PC-9 (cell line): ENCODE measurements around the gene NBDY. TPM values are rescaled to one million over a fixed set of nuclear protein-coding genes. Genes with fewer than 3 reads are reported as not detected.
"Not testable (repeated sequence)": the region's sequence is repeated elsewhere in the genome, so short reads cannot be mapped to it uniquely, and the experiment has no call there.

Source experiments
- BruUV-seq: library from RNA; stranded (reverse); fragments of 400-500 nt; replicated peaks from 2 replicates; lab custom pipeline; 2021; lab: Mats Ljungman, UMichigan
- CTCF ChIA-PET: fragments of 300-600 bp; sonication (Branson Sonifier 250); formaldehyde crosslinking; loops from one replicate; lab custom pipeline; 2022; ENCODE audit warnings: antibody characterized with exemption; lab: Charles Lee
- POLR2A ChIA-PET: fragments of 300-600 bp; sonication (Branson Sonifier 250); formaldehyde crosslinking; loops from one replicate; lab custom pipeline; 2022; ENCODE audit warnings: antibody characterized with exemption; ENCODE audit not compliant: unreplicated experiment; lab: Charles Lee
- DNase-seq, 2 experiments: peaks; one replicate each; pipeline versions ENCODE4 v3.0.0 to v3.0.0-alpha.2; 2015 to 2022; ENCODE audit warnings: mixed read lengths in 1 of 2
- H2AFZ ChIP-seq: fragments of 200-600 bp; sonication (generic); 2 replicates; pipeline ENCODE4 v1.8.1; 2017; ENCODE audit warnings: antibody characterized with exemption
- H3F3A ChIP-seq: fragments of 200-600 bp; sonication (generic); 2 replicates; pipeline ENCODE4 v1.8.1; 2017; ENCODE audit warnings: antibody characterized with exemption, mild to moderate bottlenecking, low read depth; ENCODE audit not compliant: insufficient read depth
- H3K27ac ChIP-seq: fragments of 200-600 bp; sonication (generic); 2 replicates; pipeline ENCODE4 v1.6.1; 2016; ENCODE audit warnings: mixed run types
- H3K27me3 ChIP-seq: fragments of 200-600 bp; sonication (generic); 2 replicates; pipeline ENCODE4 v1.6.1; 2016; ENCODE audit warnings: low read depth, mixed run types; ENCODE audit not compliant: insufficient read depth
- H3K36me3 ChIP-seq: fragments of 200-600 bp; sonication (generic); 2 replicates; pipeline ENCODE4 v1.6.1; 2016; ENCODE audit warnings: low read depth, mixed run types
- H3K4me1 ChIP-seq: fragments of 200-600 bp; sonication (generic); replicated peaks from 2 replicates; pipeline ENCODE4 v1.6.1; 2016; ENCODE audit warnings: mixed run types; ENCODE audit not compliant: insufficient read depth
- H3K4me2 ChIP-seq: fragments of 200-600 bp; sonication (generic); 2 replicates; pipeline ENCODE4 v1.6.1; 2017; ENCODE audit warnings: mixed run types
- H3K4me3 ChIP-seq: fragments of 200-600 bp; sonication (generic); 2 replicates; pipeline ENCODE4 v1.6.1; 2016; ENCODE audit warnings: mixed run types
- H3K79me2 ChIP-seq: fragments of 200-600 bp; sonication (generic); 2 replicates; pipeline ENCODE4 v1.6.1; 2017; ENCODE audit warnings: low read depth, mixed run types
- H3K9me2 ChIP-seq: fragments of 200-600 bp; sonication (generic); 2 replicates; pipeline ENCODE4 v1.8.1; 2017; ENCODE audit warnings: mild to moderate bottlenecking; ENCODE audit not compliant: insufficient read depth
- H3K9me3 ChIP-seq: fragments of 200-600 bp; sonication (generic); 2 replicates; pipeline ENCODE4 v1.8.1; 2016; ENCODE audit warnings: low read depth; ENCODE audit not compliant: insufficient read depth
- H4K20me1 ChIP-seq: fragments of 200-600 bp; sonication (generic); 2 replicates; pipeline ENCODE4 v1.8.1; 2017; ENCODE audit not compliant: insufficient read depth
- CTCF ChIP-seq: fragments of 200-600 bp; sonication (generic); conservative IDR thresholded peaks from 2 replicates; pipeline ENCODE4 v1.6.1; 2017; ENCODE audit warnings: mixed run types, antibody characterized with exemption, mild to moderate bottlenecking, moderate library complexity
- EZH2 ChIP-seq: fragments of 200-600 bp; sonication (generic); IDR thresholded peaks from 2 replicates; pipeline ENCODE4 v1.8.0; 2017; ENCODE audit warnings: antibody characterized with exemption, low read depth
- intact Hi-C: fragments of 100-400 bp; cut with micrococcal nuclease; formaldehyde crosslinking; loops from one replicate; pipeline ENCODE4 v1.10.0; 2022; ENCODE audit not compliant: unreplicated experiment
- total RNA-seq: library from RNA; stranded (reverse); gene quantifications from 2 replicates; pipeline ENCODE4 v1.2.3, GENCODE V29; 2021

Gene NBDY
- total RNA-seq, 1 experiment from 2014 or later: 76.6 TPM

GRCh38 chrX:56765811-56766553 is 36.9 kb downstream of the NBDY start:
- H2AFZ ChIP-seq: no peak overlapping the region
- no TSS peak for BruUV-seq
- ChIA-PET CTCF (interaction anchor here (1.0 to 1.4 kb wide), 2 partner anchors 212 to 521 kb away, joined by 3 to 4 read pairs; no protein-coding TSS in a partner anchor), POLR2A (no interaction called here)
- no peaks in the 10 kb centered on the region for H4K20me1 ChIP-seq
- no peak for DNase-seq
- no peak overlapping the region for H3K27ac ChIP-seq
- no peaks in the 10 kb centered on the region for H3F3A ChIP-seq
- no peaks in the 10 kb centered on the region for H3K9me3 ChIP-seq
- H3K79me2 ChIP-seq: no peaks in the 10 kb centered on the region
- no peaks in the 10 kb centered on the region for H3K9me2 ChIP-seq
- H3K36me3 ChIP-seq: no peaks in the 10 kb centered on the region
- H3K27me3 ChIP-seq: no peaks in the 10 kb centered on the region
- H3K4me2 ChIP-seq: no peak overlapping the region
- no peak for TF ChIP-seq CTCF
- TF ChIP-seq EZH2: no peak
- intact Hi-C loops: loop anchor here (10.0 kb wide), 7 partner anchors 209 to 1259 kb away; partner anchors contain the start of genes FAAH2 and ZXDA
- H3K4me3 ChIP-seq: no peak overlapping the region
- no peaks in the 10 kb centered on the region for H3K4me1 ChIP-seq

GRCh38 chrX:56766554-56767347 is 37.7 kb downstream of the NBDY start:
- H3K36me3 ChIP-seq: no peaks in the 10 kb centered on the region
- ChIA-PET CTCF (no interaction called here), POLR2A (no interaction called here)
- no peaks in the 10 kb centered on the region for H4K20me1 ChIP-seq
- intact Hi-C loops: loop anchor here (10.0 kb wide), 7 partner anchors 208 to 1258 kb away; partner anchors contain the start of genes FAAH2 and ZXDA
- TF ChIP-seq EZH2 (no peak), CTCF (no peak)
- BruUV-seq: no TSS peak
- H3K79me2 ChIP-seq: no peaks in the 10 kb centered on the region
- H2AFZ ChIP-seq: no peak overlapping the region
- no peak overlapping the region for H3K4me2 ChIP-seq
- no peak for DNase-seq
- H3K9me2 ChIP-seq: no peaks in the 10 kb centered on the region
- H3K4me3 ChIP-seq: no peak overlapping the region
- H3K27ac ChIP-seq: no peak overlapping the region
- H3F3A ChIP-seq: no peaks in the 10 kb centered on the region
- no peaks in the 10 kb centered on the region for H3K4me1 ChIP-seq
- H3K27me3 ChIP-seq: no peaks in the 10 kb centered on the region
- no peaks in the 10 kb centered on the region for H3K9me3 ChIP-seq

GRCh38 chrX:56767348-56768119 is 38.5 kb downstream of the NBDY start:
- H3K4me1 ChIP-seq, POLR2A ChIA-PET, H3K27ac ChIP-seq, H3K79me2 ChIP-seq, H4K20me1 ChIP-seq, H3K27me3 ChIP-seq, H3F3A ChIP-seq, H2AFZ ChIP-seq, H3K4me3 ChIP-seq, H3K9me2 ChIP-seq, DNase-seq, BruUV-seq, CTCF ChIA-PET, H3K9me3 ChIP-seq, H3K4me2 ChIP-seq, H3K36me3 ChIP-seq: not testable (repeated sequence)
- intact Hi-C loops: loop anchor here (10.0 kb wide), 7 partner anchors 207 to 1257 kb away; partner anchors contain the start of genes FAAH2 and ZXDA

GRCh38 chrX:56768120-56768660 is 39.1 kb downstream of the NBDY start:
- H3K36me3 ChIP-seq, H4K20me1 ChIP-seq, H3K27ac ChIP-seq, POLR2A ChIA-PET, BruUV-seq, H3K9me3 ChIP-seq, H3K9me2 ChIP-seq, H3K4me3 ChIP-seq, H3K4me1 ChIP-seq, H2AFZ ChIP-seq, H3F3A ChIP-seq, H3K79me2 ChIP-seq, DNase-seq, H3K4me2 ChIP-seq, CTCF ChIA-PET, H3K27me3 ChIP-seq: not testable (repeated sequence)
- intact Hi-C loops: loop anchor here (10.0 kb wide), 7 partner anchors 207 to 1257 kb away; partner anchors contain the start of genes FAAH2 and ZXDA
